Measurements from ENCODE around the gene MAP4K3. TPM values are rescaled to one million over a fixed set of nuclear protein-coding genes. Genes with fewer than 3 reads are reported as not detected.

MAP4K3 gene
- total RNA-seq, 4 donors from 2014 or later, result 60.6 to 86.6 (median 75.6) TPM

DNA sequence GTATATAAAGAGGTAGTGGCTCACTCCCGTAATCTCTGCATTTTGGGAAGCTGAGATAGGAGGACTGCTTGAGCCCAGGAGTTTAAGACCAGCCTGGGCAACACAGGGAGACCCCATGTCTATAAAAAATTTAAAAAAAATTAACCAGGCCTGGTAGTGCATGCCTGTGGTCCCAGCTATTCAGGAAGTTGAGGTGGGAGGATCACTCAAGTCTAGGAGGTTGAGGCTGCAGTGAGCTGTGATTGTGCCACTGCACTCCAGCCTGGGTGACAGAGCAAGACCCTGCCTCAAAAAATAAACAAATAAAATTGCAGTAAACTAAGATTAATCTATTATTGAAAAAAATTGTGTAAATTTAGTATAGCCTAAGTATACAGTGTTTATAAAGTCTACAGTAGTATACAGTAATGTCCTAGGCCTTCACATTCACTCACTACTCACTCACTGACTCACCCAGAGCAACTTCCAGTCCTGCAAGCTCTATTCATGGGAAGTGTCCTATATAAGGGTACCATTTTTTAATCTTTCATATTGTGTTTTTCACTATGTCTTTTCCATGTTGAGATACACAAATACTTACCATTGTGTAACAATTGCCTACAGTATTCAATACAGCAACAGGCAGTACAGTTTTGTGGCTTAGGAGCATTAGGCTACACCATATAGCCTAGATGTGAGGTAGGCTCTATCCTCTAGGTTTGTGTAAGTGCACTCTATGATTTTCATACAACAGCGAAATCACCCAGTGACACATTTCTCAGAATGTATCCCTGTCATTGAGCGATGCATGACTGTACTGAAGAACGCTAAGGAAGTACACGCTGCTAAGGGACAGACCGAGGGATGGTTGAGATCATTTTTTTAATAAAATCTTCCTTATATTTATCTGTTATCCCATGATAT lies 10.4 kb upstream of the MAP4K3 start:
- H3K9me3 ChIP-seq, result no peaks in the 10 kb centered on the region
- H3K4me1 ChIP-seq, result no peaks in the 10 kb centered on the region
- TF ChIP-seq, protein P1, sequence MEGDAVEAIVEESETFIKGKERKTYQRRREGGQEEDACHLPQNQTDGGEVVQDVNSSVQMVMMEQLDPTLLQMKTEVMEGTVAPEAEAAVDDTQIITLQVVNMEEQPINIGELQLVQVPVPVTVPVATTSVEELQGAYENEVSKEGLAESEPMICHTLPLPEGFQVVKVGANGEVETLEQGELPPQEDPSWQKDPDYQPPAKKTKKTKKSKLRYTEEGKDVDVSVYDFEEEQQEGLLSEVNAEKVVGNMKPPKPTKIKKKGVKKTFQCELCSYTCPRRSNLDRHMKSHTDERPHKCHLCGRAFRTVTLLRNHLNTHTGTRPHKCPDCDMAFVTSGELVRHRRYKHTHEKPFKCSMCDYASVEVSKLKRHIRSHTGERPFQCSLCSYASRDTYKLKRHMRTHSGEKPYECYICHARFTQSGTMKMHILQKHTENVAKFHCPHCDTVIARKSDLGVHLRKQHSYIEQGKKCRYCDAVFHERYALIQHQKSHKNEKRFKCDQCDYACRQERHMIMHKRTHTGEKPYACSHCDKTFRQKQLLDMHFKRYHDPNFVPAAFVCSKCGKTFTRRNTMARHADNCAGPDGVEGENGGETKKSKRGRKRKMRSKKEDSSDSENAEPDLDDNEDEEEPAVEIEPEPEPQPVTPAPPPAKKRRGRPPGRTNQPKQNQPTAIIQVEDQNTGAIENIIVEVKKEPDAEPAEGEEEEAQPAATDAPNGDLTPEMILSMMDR (IDR thresholded peaks at IDR 0.05), result no peak
- TF ChIP-seq POLR2A (IDR thresholded peaks at IDR 0.05), result no peak
- 97% methylated on average over 6 of the region's 6 CpGs for WGBS, 2 donors
- no peak overlapping the region for H3K27ac ChIP-seq
- intact Hi-C loops (cut with DNase I), result no loop called here
- no peak for DNase-seq
- H3K36me3 ChIP-seq, result no peaks in the 10 kb centered on the region
- H3K27me3 ChIP-seq, result no peaks in the 10 kb centered on the region
- H3K4me3 ChIP-seq (replicated peaks in 1 of 3), result no peak overlapping the region

DNA sequence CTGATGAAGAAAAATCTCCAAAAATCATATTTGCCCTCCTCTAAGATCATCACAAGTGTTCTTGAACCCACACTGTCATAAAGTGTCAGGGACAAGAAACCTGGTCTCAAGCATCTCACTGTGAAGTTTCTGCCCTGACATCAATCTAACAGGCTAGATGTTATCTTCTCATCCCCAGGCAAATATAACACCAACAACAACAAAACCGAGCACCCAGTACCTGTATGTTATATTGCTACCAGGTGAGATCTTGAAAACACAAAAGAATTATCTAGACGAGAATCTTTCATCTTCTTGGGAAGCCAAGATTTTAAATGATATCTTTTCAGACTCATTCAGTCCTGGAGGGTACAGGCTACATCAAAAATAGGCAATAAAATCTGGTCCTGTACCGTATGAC lies 8.8 kb upstream of the MAP4K3 start:
- no peaks in the 10 kb centered on the region for H3K9me3 ChIP-seq
- 93 to 97% methylated on average over 3 of the region's 3 CpGs for WGBS, 2 donors
- TF ChIP-seq POLR2A (IDR thresholded peaks at IDR 0.05), result no peak
- TF ChIP-seq, protein P1 (IDR thresholded peaks at IDR 0.05), result no peak
- no peaks in the 10 kb centered on the region for H3K27me3 ChIP-seq
- no peaks in the 10 kb centered on the region for H3K36me3 ChIP-seq
- no peak overlapping the region for H3K4me3 ChIP-seq (replicated peaks in 1 of 3)
- no peak overlapping the region for H3K27ac ChIP-seq
- intact Hi-C loops (cut with DNase I), result no loop called here
- H3K4me1 ChIP-seq, result no peaks in the 10 kb centered on the region
- DNase-seq, result no peak

DNA sequence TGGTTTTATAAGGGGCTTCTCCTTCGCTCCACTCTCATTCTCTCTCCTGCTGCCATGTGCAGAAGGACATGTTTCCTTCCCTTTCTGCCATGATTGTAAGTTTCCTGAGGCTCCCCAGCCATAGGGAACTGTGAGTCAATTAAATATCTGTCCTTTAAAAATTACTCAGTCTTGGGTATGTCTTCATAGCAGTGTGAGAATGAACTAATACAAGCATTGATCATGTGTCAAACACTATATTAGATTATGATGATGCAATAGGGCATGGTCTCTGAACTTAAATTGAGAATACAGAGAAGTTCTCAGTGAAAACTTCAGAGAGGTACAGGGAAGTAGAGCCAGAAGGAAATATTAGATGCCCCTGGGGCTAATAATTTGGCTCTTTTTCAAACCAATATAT lies 5.9 kb upstream of the MAP4K3 start:
- intact Hi-C loops (cut with DNase I), result no loop called here
- H3K4me1 ChIP-seq, result peaks cover 17 to 18% of the 10 kb centered on the region in 2 donors
- TF ChIP-seq, protein P1 (IDR thresholded peaks at IDR 0.05), result no peak
- no peak for TF ChIP-seq POLR2A (IDR thresholded peaks at IDR 0.05)
- no peak overlapping the region for H3K27ac ChIP-seq
- no peak for DNase-seq
- WGBS, 2 donors, result 96 to 100% methylated on average over 1 of the region's 1 CpG
- H3K4me3 ChIP-seq (replicated peaks in 1 of 3), result no peak overlapping the region
- no peaks in the 10 kb centered on the region for H3K9me3 ChIP-seq
- H3K36me3 ChIP-seq, result no peaks in the 10 kb centered on the region
- no peaks in the 10 kb centered on the region for H3K27me3 ChIP-seq

DNA sequence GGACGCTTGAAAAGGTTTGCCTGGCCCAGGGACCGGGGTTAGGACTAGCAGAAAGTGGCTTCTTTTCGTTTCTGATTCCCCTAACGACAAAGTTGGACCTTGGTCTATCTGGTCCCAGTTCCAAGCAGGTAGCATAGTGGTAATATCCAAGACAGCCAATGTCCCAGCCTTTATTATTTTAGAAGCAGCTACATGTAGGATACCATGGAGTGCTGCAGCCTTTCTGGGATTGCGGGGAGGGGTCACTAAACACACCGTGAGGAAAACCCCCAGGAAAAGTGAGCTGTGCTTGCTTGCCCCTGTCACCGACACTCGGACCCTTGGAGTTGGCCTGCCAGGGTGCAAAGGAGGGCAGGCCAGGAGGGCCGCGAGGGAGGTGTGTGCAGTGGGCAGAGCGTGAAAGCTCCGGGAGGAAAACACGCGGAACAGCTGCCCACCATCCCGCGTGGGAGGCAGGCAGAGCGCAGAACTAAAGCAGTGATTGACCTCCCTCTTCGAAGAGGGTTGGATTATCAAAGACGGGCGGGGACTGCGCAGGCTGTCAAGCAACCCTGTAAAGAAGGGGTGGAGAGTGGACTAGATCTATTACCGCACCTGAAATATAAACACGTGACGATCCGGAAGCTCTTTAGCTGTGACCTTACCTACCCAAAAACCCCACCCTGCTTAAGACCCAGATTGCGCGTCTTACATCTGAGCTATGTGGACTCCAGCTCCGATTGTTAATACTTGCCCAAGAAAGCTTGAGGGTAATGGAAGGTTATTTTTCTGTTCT lies 624 bp upstream of the MAP4K3 start:
- intact Hi-C loops (cut with DNase I), result no loop called here
- Histone ChIP-seq H3K4me1 (peaks cover 45 to 46% of the 10 kb centered on the region in 2 donors), H3K36me3 (no peaks in the 10 kb centered on the region), H3K9me3 (no peaks in the 10 kb centered on the region), H3K27me3 (no peaks in the 10 kb centered on the region), H3K27ac (peak overlapping the region; percentile 86 to 97 (median 97)), H3K4me3 (replicated peaks in 1 of 3) (peak overlapping the region; percentile 42 to 94 (median 92))
- TF ChIP-seq POLR2A (IDR thresholded peaks at IDR 0.05), result peak in 1 of 2 donors; percentile 22
- TF ChIP-seq, protein P1 (IDR thresholded peaks at IDR 0.05), result peak in 1 of 6 experiments; percentile 2
- WGBS, 2 donors, result 2 to 9% methylated on average over 19 to 28 of the region's 28 CpGs
- DNase-seq, result peak; percentile 40 to 53

All from thyroid gland (tissue), 4 donors.